Esophagus muscularis mucosa (tissue), 4 donors: ENCODE results near the gene CRTC1. TPM values are rescaled to one million over a fixed set of nuclear protein-coding genes. Genes with fewer than 3 reads are reported as not detected.
"Not testable (repeated sequence)": the region's sequence is repeated elsewhere in the genome, so short reads cannot be mapped to it uniquely, and the experiment has no call there.

Experiments
- DNase-seq: peaks from one replicate; pipeline ENCODE4 v3.0.0-alpha.2; 2017; ENCODE audit errors: extremely low spot score
- H3K27ac ChIP-seq, 4 donors: fragments of 200-600 bp; sonication (generic); replicated peaks in 1 of 4; 1 replicate in 3 of 4; 2 replicates in 1 of 4; pipeline ENCODE4 v1.5.1; 2016 to 2019; ENCODE audit warnings: mild to moderate bottlenecking in 1 of 4
- H3K27me3 ChIP-seq, 4 donors: fragments of 200-600 bp; sonication (generic); one replicate each; pipeline versions ENCODE4 v1.5.1 to v1.6.0; 2016 to 2019
- H3K36me3 ChIP-seq, 4 donors: fragments of 200-600 bp; sonication (generic); one replicate each; pipeline ENCODE4 v1.5.1; 2016 to 2019
- H3K4me1 ChIP-seq, 4 donors: fragments of 200-600 bp; sonication (generic); one replicate each; pipeline ENCODE4 v1.5.1; 2016 to 2019
- H3K4me3 ChIP-seq, 4 donors: fragments of 200-600 bp; sonication (generic); 1 replicate in 2 of 4; 2 replicates in 2 of 4; pipeline ENCODE4 v1.5.1; 2016 to 2019; ENCODE audit warnings: mild to moderate bottlenecking in 4 of 4, moderate library complexity in 1 of 4
- H3K9me3 ChIP-seq, 4 donors: fragments of 200-600 bp; sonication (generic); 1 replicate in 3 of 4; 2 replicates in 1 of 4; pipeline ENCODE4 v1.5.1; 2016 to 2019
- CTCF ChIP-seq, 3 experiments: fragments of 200-600 bp in 2 of 3; fragments of 450-650 bp in 1 of 3; sonication (generic) in 2 of 3; IDR thresholded peaks; one replicate each; pipeline ENCODE4 v1.5.1; 2017 to 2019; ENCODE audit warnings: antibody characterized with exemption in 3 of 3, mild to moderate bottlenecking in 2 of 3, moderate library complexity in 1 of 3
- EP300 ChIP-seq: sonication (generic); formaldehyde crosslinking; IDR thresholded peaks from one replicate; pipeline ENCODE4 v1.6.1; 2017; ENCODE audit warnings: antibody characterized with exemption
- POLR2A ChIP-seq: fragments of 450-650 bp; IDR thresholded peaks from one replicate; pipeline ENCODE4 v1.6.1; 2017; ENCODE audit warnings: antibody characterized with exemption, moderate library complexity, mild to moderate bottlenecking, low read depth
- POLR2AphosphoS5 ChIP-seq, 2 donors: sonication (generic); formaldehyde crosslinking; IDR thresholded peaks; one replicate each; pipeline ENCODE4 v1.6.1; 2017; ENCODE audit warnings: antibody characterized with exemption in 2 of 2
- whole genome bisulfite sequencing: methylation state at CpG from one replicate; pipeline ENCODE4 v1.1.5; 2018; 5-methylcytosine and 5-hydroxymethylcytosine counted together
- intact Hi-C: fragments of 100-400 bp; cut with DNase I; formaldehyde crosslinking; loops from one replicate; pipeline ENCODE4 v1.15.1; 2023
- total RNA-seq, 4 donors: library from RNA; depleted of rRNA; stranded (reverse); fragments of >200 nt; gene quantifications; one replicate each; pipeline versions ENCODE4 v1.1.0 to v1.2.1, GENCODE V29; 2016

CRTC1 gene
- total RNA-seq, 4 donors from 2014 or later, result 5.3 to 10.1 (median 6.6) TPM

GRCh38 chr19:18731562-18732008, 48.1 kb downstream of the CRTC1 start:
- H3K36me3 ChIP-seq, result peaks cover 0 to 5% (median 2%) of the 10 kb centered on the region in 4 donors
- no peak overlapping the region for H3K4me3 ChIP-seq
- DNase-seq, result no peak
- H3K27ac ChIP-seq, result no peak overlapping the region
- TF ChIP-seq EP300 (no peak), CTCF (IDR thresholded peaks at IDR 0.05) (no peak), POLR2AphosphoS5 (IDR thresholded peaks at IDR 0.05) (no peak), POLR2A (no peak)
- 75% methylated on average over 9 of the region's 15 CpGs for WGBS
- peaks cover 10 to 32% (median 17%) of the 10 kb centered on the region in 4 donors for H3K4me1 ChIP-seq
- no peaks in the 10 kb centered on the region for H3K27me3 ChIP-seq
- no peaks in the 10 kb centered on the region for H3K9me3 ChIP-seq
- intact Hi-C loops, result no loop called here

GRCh38 chr19:18733196-18733647, 49.7 kb downstream of the CRTC1 start:
- WGBS, result 39% methylated on average over 5 of the region's 11 CpGs
- Histone ChIP-seq H3K27ac (no peak overlapping the region), H3K9me3 (no peaks in the 10 kb centered on the region), H3K27me3 (no peaks in the 10 kb centered on the region), H3K36me3 (peaks cover 0 to 4% (median 2%) of the 10 kb centered on the region in 4 donors), H3K4me1 (peaks cover 10 to 38% (median 19%) of the 10 kb centered on the region in 4 donors), H3K4me3 (no peak overlapping the region)
- TF ChIP-seq CTCF (IDR thresholded peaks at IDR 0.05) (no peak), EP300 (no peak), POLR2AphosphoS5 (IDR thresholded peaks at IDR 0.05) (peak in 1 of 2 donors; percentile 5), POLR2A (no peak)
- intact Hi-C loops, result no loop called here
- DNase-seq, result no peak

GRCh38 chr19:18733762-18734332, 50.4 kb downstream of the CRTC1 start:
- WGBS, result 88% methylated on average over 11 of the region's 11 CpGs
- H3K27ac ChIP-seq, H3K9me3 ChIP-seq, DNase-seq, H3K27me3 ChIP-seq, intact Hi-C loops, H3K4me3 ChIP-seq, H3K36me3 ChIP-seq: not testable (repeated sequence)
- H3K4me1 ChIP-seq, result peaks cover 10 to 38% (median 19%) of the 10 kb centered on the region in 4 donors

GRCh38 chr19:18735324-18735723, 51.8 kb downstream of the CRTC1 start:
- Histone ChIP-seq H3K27ac (no peak overlapping the region), H3K4me3 (no peak overlapping the region), H3K9me3 (no peaks in the 10 kb centered on the region), H3K27me3 (no peaks in the 10 kb centered on the region), H3K36me3 (peaks cover 0 to 4% (median 0%) of the 10 kb centered on the region in 4 donors), H3K4me1 (peaks cover 10 to 38% (median 19%) of the 10 kb centered on the region in 4 donors)
- intact Hi-C loops, result no loop called here
- no peak for DNase-seq
- no CpG with 5 or more reads among the region's 14 CpGs for WGBS
- TF ChIP-seq POLR2AphosphoS5 (IDR thresholded peaks at IDR 0.05) (no peak), CTCF (IDR thresholded peaks at IDR 0.05) (no peak), POLR2A (no peak)

- no peak for DNase-seq
- no peaks in the 10 kb centered on the region for H3K27me3 ChIP-seq
- no peak overlapping the region for H3K4me3 ChIP-seq
- no peak overlapping the region for H3K27ac ChIP-seq
- WGBS, result 80% methylated on average over 4 of the region's 9 CpGs
- H3K36me3 ChIP-seq, result peaks cover 0 to 4% (median 0%) of the 10 kb centered on the region in 4 donors
- intact Hi-C loops, result no loop called here
- no peaks in the 10 kb centered on the region for H3K9me3 ChIP-seq
- peaks cover 10 to 39% (median 19%) of the 10 kb centered on the region in 4 donors for H3K4me1 ChIP-seq
- TF ChIP-seq POLR2AphosphoS5 (IDR thresholded peaks at IDR 0.05), result no peak
- TF ChIP-seq EP300, result no peak
- no peak for TF ChIP-seq CTCF (IDR thresholded peaks at IDR 0.05)
- no peak for TF ChIP-seq POLR2A
Observed at GRCh38 chr19:18735752-18736151, 52.3 kb downstream of the CRTC1 start.
